Stomach (tissue), 4 donors: Measurements from ENCODE around the gene SCARB2.

Experiments
- EP300 ChIP-seq: sonication (generic); formaldehyde crosslinking; IDR thresholded peaks from one replicate; pipeline ENCODE4 v1.6.1; 2017; ENCODE audit warnings: antibody characterized with exemption
- POLR2A ChIP-seq, 4 donors: fragments of 450-650 bp; IDR thresholded peaks; one replicate each; pipeline ENCODE4 v1.6.1; 2016; ENCODE audit warnings: antibody characterized with exemption in 4 of 4, control low read depth in 2 of 4, mild to moderate bottlenecking in 1 of 4, moderate library complexity in 1 of 4
- POLR2AphosphoS5 ChIP-seq, 3 donors: sonication (generic); formaldehyde crosslinking; IDR thresholded peaks; one replicate each; pipeline ENCODE4 v1.6.1; 2016; ENCODE audit warnings: antibody characterized with exemption in 3 of 3
- TF ChIP-seq, protein P1 (sequence below), 7 experiments: fragments of 450-650 bp in 4 of 7; fragments of 200-600 bp in 3 of 7; sonication (generic) in 3 of 7; IDR thresholded peaks; one replicate each; pipeline ENCODE4 v1.5.1; 2016 to 2019; ENCODE audit warnings: antibody characterized with exemption in 7 of 7, control low read depth in 2 of 7, mild to moderate bottlenecking in 1 of 7

DNA sequence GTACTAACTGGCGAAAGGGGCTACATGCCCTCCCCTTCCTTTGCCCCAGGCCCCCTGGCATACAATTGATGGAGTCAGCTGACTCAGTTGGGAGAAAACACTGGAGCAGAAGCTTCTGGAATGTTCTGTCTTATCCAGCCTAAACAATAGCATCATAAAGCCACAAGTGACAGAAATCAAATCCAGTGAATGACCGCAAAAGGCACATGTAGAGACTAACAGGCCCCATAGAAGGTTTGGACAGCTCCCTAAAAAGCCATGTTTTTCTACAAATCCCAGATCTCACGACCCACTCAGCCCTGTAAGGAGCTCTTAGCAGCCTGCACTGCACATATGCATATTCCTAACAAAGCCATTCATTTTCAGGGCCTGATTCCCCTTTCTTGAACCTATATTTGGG, 25.1 kb downstream of the SCARB2 start:
- TF ChIP-seq POLR2A (IDR thresholded peaks at IDR 0.05) (no peak), EP300 (no peak), POLR2AphosphoS5 (IDR thresholded peaks at IDR 0.05) (peak in 1 of 3 donors; percentile 4)
- TF ChIP-seq, protein P1, sequence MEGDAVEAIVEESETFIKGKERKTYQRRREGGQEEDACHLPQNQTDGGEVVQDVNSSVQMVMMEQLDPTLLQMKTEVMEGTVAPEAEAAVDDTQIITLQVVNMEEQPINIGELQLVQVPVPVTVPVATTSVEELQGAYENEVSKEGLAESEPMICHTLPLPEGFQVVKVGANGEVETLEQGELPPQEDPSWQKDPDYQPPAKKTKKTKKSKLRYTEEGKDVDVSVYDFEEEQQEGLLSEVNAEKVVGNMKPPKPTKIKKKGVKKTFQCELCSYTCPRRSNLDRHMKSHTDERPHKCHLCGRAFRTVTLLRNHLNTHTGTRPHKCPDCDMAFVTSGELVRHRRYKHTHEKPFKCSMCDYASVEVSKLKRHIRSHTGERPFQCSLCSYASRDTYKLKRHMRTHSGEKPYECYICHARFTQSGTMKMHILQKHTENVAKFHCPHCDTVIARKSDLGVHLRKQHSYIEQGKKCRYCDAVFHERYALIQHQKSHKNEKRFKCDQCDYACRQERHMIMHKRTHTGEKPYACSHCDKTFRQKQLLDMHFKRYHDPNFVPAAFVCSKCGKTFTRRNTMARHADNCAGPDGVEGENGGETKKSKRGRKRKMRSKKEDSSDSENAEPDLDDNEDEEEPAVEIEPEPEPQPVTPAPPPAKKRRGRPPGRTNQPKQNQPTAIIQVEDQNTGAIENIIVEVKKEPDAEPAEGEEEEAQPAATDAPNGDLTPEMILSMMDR (IDR thresholded peaks at IDR 0.05): no peak
